HG02642 (cell line): ENCODE data around the gene LAMB1.
"Not testable (repeated sequence)": the region's sequence is repeated elsewhere in the genome, so short reads cannot be mapped to it uniquely, and the experiment has no call there.

Source experiments
- ATAC-seq: cut with Tn5 transposase; IDR thresholded peaks from one replicate; pipeline ENCODE4 v1.9.1; 2021; ENCODE audit warnings: mild to moderate bottlenecking; ENCODE audit not compliant: unreplicated experiment, poor library complexity

LAMB1 gene

GRCh38 chr7:107976620-107977019 lies 26.3 kb downstream of the LAMB1 start:
- ATAC-seq, result no peak

- no peak for ATAC-seq
Observed at GRCh38 chr7:107975394-107976013, 27.5 kb downstream of the LAMB1 start.

DNA sequence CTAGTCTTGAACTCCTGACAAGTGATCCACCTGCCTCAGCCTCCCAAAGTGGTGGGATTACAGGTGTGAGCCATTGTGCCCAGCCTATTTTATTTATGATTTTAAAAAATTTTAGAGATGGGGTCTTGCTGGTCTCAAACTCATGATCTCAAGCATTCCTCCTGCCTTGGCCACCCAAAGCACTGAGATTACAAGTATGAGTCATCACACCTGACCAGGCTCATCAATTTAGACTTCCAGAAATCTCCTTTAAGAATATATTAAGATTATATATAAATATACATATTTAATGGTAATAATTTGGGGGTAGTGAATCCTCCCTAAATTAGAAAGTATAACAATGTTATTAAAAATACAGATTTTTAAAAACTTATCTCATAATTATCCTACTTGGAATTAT lies 29.1 kb downstream of the LAMB1 start:
- no peak for ATAC-seq

- no peak for ATAC-seq
Observed at GRCh38 chr7:107972941-107973376, 30.0 kb downstream of the LAMB1 start.

GRCh38 chr7:107972075-107972482 lies 30.9 kb downstream of the LAMB1 start:
- no peak for ATAC-seq

- no peak for ATAC-seq
Observed at GRCh38 chr7:107971613-107972012, 31.3 kb downstream of the LAMB1 start.

- no peak for ATAC-seq
Observed at GRCh38 chr7:107971100-107971499, 31.9 kb downstream of the LAMB1 start.

DNA sequence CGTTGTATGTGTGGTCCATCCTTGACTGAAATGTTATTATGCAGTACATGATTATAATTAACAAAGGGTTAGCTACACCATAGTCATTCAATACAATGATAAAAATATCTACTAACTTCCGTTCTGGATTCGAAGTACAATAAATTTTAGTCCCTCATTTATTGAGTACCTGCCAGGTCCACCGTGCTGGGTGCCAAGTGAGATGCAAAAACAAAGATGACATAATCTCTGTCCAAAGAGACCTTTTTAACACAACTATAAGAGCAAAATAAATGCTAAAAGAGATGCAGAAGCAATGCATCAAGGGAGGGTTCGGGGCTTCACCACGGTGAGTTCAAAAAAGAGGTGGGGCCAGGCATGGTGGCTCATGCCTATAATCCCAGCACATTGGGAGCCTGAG lies 33.1 kb downstream of the LAMB1 start:
- no peak for ATAC-seq

GRCh38 chr7:107968449-107968848 lies 34.5 kb downstream of the LAMB1 start:
- no peak for ATAC-seq

DNA sequence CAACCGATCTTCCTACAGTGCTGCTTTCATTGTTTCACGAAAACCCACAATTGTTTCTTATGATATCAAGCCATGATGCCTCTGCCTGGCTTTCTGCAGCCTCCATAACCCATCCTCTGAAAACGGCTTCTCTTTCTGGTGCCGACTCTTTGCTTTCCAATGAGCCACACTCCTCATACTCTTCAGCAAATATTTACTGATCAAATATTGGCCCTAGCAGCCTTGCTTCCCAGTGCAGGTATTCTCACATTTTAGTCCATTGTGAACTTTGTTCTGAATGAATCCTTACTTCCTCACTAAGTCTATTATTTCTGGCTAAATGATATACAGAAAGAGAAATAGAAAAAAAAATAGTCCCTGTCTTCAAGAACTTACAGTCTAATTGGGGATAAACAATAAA lies 35.5 kb downstream of the LAMB1 start:
- ATAC-seq, result no peak

DNA sequence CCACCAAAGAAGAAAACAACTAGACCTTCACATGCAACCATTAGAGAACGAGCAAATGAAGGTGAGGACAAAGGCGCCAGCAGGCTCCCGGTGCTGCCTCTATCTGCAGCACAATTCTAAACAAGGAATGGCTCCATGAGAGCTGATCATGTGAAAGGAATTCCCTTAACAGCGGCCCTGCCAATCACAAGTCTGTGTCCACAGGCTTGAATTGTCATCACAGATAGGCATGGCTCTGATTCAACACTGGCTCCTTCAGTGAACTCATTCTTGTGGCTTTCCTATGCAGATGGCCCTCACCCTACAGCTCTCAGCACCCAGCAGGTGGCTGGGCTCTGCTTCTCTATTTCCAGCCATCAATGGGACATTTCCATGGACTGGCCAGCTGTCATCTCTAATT lies 36.2 kb downstream of the LAMB1 start:
- ATAC-seq, result no peak

DNA sequence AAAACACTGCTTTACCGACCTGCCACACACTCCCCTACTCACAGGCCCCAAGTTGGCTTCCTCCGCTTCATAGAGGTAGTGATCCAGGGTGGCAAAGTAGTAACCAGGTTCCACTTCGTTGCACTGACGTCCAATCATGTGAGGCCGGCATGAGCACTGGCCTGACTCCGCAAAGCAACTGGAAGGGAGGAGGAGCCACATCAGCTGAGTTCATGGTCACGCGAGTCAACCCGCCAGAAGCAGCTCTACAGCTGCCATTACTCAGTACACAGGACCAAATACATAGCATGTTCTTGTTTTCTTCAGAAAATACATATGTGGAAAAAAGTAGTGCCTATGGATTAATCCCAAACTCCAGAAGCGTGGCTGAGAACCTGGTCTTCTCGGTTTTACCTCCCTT lies 38.5 kb downstream of the LAMB1 start:
- no peak for ATAC-seq

- no peak for ATAC-seq
Observed at GRCh38 chr7:107962817-107963216, 40.1 kb downstream of the LAMB1 start.

DNA sequence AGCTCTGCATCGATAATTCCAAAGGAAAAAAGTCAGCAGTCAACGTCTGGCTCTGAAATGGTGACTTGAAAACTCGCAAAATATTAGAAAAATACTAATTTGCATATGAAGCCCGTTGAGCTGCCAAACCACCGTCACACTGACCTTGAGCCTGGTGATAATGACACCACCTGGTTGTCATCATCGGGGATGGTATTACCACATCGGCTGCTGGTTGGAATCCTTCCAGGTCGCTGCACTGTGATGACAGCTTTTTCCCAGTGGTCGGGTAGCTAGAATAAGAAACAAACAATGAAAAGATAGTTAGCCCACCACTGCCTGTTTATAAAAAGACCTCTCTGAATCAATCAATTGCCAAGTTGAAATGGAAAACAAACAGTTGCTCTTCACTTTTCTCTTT lies 41.6 kb downstream of the LAMB1 start:
- ATAC-seq, result no peak

DNA sequence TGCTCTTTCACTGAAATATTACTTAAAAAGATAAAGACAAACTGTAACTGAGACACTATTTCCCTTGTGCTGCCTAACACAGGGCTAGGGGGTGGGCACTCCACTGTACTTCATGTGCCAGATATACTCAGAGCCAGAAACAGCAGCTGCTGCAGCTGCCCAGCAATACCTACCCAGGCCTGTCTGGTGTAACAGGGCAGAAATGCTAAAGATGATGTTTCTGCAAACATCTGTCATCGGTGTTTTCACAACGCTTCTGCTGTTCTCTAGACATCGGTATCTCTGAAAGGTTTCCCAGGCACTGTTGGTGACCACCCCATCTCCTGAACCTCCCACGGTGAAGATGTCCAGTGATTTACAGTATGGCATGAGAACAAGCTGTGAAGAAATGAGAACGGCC lies 42.7 kb downstream of the LAMB1 start:
- ATAC-seq, result no peak

GRCh38 chr7:107959527-107959898 lies 43.4 kb downstream of the LAMB1 start:
- no peak for ATAC-seq

DNA sequence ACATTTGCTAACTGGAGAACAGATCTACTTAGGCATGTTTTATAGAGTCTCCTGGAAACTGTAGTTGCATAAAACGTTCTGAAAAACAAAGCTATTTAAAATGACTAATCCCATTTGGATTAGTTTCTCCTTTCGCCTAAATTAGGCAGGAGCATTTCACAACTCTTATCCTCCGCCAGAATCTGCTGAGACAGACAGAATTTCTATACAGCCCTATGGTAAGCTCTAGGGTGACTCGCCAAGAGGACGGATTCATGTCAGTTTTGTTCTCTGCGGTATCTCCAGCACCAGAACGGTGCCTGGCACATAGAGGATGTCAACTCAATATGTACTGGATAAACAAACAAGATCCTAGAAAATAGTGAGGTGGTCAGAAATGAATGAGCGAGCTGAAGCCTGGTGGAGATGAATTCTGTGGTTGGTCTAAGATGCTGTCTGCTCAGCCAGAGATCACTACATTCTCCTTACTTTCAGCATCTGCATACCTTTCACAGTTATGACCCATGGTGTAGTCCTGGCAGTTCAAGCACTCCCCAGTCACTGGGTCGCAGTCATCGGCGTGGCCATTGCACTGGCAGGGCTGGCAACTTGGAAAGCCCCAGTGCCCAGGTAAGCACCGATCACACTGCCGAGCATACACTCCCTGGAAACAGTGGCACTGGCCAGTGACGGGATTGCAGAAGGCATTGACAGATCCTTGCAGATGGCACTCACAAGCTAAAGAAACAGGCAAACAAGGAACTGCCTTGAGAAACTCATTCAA lies 44.0 kb downstream of the LAMB1 start:
- ATAC-seq, result no peak

- no peak for ATAC-seq
Observed at GRCh38 chr7:107957436-107957835, 45.5 kb downstream of the LAMB1 start.

DNA sequence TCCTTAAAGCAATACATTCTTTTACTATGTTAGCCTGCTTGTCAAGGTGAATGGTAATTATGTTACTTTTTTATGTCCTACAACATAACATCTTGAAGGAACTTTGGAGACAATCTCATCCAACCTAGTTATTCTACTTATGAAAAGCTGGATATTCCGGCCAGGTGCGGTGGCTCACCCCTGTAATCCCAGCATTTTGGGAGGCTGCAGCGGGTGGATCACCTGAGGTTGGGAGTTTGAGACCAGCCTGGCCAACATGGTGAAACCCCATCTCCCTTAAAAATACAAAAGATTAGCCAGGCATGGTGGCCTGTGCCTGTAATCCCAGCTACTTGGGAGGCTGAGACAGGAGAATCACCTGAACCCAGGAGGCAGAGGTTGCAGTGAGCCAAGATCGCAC lies 46.0 kb downstream of the LAMB1 start:
- not testable (repeated sequence) for ATAC-seq

DNA sequence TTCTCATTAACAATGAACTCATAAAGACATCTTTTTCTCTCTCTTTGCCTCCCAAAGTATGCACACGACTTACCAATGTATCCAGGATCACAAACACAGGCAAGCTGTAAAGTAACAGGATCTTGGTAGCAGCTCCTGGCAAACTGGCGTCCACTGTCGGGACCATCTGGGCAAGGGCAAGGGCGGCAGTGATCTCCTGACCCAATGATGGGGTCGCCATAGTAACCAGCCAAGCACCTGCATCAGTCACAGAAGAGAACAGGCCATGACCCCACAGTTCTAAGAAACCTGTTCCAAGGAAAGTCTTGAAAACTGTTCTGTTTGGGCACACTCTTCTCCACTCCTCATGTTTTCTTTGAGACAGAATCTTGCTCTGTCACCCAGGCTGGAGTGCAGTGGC lies 47.6 kb downstream of the LAMB1 start:
- no peak for ATAC-seq

GRCh38 chr7:107953924-107954303 lies 49.0 kb downstream of the LAMB1 start:
- no peak for ATAC-seq

- no peak for ATAC-seq
Observed at GRCh38 chr7:107953265-107953923, 49.6 kb downstream of the LAMB1 start.
